Activated gamma-delta T cell (primary cell): ENCODE results near the gene ROR1.

Experiments used
- DNase-seq: peaks from one replicate; lab custom pipeline; 2025; lab: John Stamatoyannopoulos, UW
- total RNA-seq, 2 donors: gene quantifications; one replicate each; lab custom pipeline; 2026; lab: John Stamatoyannopoulos, UW

Gene ROR1
- total RNA-seq, result 0 to 0.10 reads per million in 2 donors

DNA sequence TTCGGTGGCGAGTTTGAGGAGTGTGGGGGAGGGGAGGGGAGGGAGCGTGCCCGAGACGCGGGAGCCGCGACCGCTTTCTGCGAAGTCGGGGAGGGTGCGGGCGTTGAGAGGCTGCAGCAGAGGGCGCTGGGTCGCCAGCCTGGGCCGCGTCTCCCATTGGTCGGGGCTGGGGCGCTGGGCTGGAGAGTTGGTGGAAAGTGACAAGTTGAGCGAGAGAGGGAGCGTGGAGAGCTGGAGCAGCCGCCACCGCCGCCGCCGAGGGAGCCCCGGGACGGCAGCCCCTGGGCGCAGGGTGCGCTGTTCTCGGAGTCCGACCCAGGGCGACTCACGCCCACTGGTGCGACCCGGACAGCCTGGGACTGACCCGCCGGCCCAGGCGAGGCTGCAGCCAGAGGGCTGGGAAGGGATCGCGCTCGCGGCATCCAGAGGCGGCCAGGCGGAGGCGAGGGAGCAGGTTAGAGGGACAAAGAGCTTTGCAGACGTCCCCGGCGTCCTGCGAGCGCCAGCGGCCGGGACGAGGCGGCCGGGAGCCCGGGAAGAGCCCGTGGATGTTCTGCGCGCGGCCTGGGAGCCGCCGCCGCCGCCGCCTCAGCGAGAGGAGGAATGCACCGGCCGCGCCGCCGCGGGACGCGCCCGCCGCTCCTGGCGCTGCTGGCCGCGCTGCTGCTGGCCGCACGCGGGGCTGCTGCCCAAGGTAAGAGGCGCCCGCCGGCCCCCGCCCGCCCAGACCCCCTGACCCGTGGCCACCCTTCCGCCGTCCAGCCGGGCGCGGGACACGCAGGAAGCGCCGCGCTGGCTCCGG, at the start of gene ROR1:
TSS of gene ROR1 (plus strand) at position 203 of the 802 bp plus-strand sequence.
- no peak for DNase-seq

DNA sequence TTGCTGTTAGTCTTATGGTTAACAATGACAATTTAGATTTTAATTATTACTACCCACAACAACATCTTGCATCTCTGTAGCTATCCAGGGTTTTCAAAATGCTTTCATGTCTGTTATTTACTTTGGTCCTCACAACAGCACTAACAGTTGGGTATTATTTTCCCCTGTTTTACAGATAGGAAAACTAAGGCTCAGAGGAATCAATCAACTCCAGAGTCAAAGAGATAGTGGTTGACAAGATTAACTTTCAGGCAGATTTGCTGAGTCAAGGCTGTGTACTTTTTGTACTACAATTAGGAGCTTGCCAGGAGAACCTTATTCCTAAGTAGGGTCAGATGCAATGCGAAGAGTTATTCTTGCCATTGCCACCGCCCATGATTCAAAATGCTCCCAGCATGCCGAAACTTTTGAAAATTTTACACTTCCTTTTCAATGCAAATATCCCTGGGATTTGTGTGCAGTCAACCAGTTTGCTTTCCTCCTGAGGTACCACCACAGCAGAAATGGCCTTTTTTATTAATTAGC, 49.4 kb upstream of the ROR1 start:
- no peak for DNase-seq

DNA sequence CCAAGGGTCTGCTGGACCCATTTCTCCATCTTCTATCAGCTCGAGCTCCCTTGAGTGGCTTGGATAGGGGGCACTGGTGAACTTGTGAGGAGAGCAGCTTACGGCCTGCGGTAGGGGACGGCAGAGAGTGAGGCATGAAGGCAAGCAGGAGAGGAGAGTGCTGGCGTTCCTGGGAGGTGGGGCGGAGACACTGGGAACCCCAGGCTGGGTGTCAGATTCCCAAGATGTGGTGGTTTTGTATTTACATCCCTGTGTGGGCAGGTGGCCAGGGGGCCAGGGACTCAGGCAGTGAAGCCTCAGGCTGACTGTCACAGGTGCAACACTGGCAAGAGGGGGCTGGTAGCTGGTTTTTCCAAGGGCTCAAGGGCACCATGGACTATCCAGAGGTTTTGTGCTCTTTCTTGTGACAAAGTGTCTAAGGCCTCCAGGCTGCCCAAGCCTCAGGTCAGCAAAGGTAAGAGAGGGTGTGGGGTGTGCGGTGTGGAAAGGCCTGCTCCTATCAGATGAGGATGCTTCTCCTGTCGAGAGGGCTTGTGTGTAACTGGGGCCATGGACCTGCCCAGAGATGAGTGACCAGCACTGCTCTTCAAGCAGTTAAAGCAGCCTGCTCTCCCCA, 45.1 kb upstream of the ROR1 start:
- DNase-seq, result no peak

DNA sequence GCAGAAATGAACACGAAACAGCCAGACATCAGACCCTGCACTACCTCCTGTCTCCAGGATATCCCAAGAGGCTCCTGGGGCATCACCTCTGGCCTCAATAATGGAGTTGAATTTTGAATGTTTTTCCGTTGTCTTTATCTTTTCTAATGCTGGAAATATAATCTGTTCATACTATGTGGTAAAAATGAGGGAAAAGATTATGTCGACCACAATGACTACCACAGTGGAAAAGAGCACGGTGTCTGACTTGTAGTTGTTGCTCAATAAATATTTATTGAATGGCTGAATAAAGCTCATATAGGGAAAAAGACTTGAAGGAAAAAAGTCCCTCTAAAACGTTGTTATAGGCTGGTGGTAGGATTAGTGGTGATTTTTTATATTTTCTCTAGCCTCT, 44.6 kb upstream of the ROR1 start:
- no peak for DNase-seq

DNA sequence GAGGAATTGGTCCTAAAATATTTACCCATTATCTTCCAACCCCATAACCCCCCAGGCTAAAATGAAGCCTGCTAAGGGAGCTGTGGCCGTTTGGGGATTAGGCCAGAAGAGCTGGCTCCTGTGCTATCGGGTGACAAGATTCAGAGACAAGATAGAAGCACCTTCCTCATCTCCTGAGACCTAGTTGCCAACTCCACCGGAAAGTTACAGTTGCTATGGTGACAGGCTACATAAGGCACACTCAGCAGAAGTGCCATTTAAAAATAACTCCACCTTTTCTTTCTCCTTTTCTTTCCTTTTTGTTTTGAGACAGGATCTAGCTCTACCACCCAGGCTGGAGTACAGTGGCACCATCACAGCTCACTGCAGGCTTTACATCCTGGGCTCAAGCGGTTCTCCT, 43.6 kb upstream of the ROR1 start:
- DNase-seq, result no peak

DNA sequence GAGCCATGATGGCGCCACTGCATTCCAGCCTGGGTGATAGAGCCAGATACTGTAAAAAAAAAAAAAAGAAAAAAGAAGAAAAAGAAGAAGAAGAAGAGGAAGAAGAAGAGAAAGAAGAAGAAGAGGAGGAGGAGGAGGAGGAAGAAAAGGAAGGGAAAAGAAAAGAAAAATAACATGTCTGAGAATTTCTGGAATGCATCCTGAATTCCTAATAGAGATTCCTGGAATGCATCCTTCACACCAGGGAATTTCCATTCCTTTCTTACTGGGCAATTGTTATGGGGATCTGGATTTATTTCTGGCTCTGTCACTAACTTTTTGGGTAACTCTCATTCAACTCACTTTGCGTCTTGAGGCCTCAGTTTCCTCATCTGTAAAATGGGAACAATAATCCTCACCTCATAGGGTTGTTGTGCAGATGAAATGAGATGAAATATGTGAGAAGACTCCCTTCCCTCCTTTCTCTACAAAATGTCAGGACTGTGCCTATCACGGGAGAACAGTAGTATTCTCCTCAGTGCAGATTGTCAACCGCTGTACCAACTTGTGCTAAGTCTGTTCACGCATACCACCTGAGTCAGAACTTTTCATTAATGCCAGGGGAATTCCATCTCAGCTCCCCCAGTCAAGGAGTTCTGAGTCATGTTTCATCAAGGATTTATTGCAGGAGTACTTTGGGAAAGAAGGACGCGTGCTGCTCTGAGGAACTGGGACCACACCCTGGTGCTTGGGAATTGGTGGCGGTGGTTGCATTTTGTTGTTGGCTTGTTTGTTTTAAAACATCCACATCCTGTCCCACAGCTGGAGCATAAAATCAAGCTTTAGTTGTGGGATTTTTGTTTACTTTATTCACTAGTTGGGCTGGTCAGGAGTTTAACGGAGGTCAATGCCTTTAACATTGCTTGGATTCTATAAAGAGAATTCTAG, 42.4 kb upstream of the ROR1 start:
- DNase-seq, result no peak

DNA sequence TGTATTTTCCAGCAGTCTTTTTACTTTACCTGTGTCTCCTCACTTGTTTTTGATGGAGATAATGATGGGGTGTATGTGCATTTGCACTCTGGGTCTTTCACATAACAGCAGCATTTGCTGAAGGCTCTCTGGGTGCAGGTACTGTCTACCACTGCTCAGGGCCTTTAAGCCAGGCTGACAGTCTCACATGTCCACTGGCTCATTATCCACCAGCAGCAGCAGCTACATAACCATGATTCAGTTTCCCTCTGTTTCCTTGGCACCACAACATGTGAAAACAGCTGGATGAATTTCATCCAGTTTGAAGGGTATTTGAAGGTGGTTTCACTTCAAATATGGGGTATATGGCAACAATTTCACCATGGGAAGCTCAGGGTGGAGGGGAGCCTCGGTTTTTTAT, 41.2 kb upstream of the ROR1 start:
- DNase-seq, result no peak

DNA sequence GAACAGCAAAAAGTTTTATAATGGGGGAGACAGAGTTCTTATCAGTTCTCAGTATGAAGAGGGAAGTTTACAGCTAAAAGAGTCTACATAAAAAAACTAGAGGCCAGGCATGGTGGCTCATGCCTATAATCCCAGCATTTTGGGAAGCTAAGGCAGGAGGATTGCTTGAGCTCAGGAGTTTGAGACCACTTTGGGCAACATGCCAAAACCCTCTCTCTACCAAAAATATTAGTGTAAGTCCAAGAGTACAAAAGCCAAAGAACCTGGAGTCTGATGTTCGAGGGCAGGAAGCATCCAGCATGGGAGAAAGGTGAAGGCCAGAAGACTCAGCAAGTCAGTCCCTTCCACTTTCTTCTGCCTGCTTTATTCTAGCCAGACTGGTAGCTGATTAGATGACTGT, 35.0 kb upstream of the ROR1 start:
- no peak for DNase-seq

DNA sequence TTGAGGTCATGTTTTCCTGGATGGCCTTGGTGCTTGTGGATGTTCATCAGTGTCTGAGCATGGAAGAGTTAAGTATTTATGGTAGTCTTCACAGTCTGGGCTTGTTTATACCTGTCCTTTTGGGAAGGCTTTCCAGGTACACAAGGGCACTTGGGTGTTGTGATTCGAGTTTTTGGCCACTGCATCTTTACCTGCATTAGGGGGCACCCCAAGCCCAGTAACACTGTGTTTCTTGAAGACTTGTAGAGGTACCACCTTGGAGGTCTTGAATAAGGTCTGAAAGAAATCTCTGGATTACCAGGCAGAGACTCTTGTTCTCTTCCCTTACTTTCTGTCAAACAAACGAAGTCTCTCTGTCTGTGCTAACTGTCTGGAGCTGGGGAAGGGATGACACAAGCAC, 34.4 kb upstream of the ROR1 start:
- no peak for DNase-seq

DNA sequence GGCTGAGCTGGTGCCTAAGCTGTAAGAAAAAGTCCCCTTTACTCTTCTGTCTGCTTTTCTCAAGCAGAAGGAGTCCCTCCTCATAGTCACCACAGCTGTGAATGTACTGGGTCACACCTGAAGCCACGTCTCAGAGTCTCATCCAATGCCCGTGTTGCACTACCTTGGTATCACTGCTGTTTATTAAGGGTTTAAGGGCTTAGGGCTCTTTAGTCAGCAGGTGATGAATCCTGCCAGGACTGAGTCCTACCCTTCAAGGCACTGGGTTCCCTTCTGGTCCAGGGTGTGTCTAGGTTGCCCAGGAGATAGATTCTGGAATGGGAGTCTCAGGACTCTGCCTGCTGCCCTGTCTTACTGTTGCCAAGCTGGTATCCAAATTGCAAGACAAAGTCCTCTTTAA, 33.4 kb upstream of the ROR1 start:
- DNase-seq, result no peak

DNA sequence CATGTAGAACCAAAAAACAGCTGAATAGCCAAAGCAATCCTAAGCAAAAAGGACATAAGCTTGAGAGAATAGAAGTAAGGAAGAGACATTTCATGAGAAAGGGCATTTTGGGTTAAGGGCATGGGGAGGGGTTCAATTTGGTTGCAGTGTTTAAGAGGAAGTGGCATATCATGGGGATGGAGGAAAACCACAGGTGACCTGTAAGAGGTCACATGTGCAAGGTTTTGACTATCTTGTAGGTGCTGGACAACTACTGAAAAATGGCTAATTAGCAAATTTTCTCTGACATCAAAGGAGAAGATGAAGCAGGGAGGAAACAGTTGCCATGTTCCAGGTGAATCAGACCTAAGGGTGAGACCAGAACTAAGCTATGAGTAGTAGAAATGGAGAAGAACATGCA, 31.3 kb upstream of the ROR1 start:
- DNase-seq, result no peak

DNA sequence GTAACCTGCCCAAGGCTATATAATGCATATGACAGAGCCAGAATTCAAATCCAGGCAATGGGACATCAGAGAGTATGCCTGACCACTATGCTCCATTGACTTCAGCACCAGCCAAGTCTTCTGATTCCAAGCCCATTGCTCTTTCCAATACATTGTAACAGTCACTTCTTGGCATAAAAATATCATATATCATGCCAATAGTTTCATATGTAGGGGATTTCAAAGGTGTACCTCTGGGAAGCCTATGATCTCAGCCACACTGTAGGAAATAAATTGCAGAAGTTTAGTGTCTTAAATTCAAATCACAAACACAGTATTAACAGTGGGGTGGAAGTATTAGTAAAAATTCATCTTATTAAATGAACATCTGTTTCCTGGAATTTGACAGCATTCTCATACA, 30.0 kb upstream of the ROR1 start:
- DNase-seq, result no peak

DNA sequence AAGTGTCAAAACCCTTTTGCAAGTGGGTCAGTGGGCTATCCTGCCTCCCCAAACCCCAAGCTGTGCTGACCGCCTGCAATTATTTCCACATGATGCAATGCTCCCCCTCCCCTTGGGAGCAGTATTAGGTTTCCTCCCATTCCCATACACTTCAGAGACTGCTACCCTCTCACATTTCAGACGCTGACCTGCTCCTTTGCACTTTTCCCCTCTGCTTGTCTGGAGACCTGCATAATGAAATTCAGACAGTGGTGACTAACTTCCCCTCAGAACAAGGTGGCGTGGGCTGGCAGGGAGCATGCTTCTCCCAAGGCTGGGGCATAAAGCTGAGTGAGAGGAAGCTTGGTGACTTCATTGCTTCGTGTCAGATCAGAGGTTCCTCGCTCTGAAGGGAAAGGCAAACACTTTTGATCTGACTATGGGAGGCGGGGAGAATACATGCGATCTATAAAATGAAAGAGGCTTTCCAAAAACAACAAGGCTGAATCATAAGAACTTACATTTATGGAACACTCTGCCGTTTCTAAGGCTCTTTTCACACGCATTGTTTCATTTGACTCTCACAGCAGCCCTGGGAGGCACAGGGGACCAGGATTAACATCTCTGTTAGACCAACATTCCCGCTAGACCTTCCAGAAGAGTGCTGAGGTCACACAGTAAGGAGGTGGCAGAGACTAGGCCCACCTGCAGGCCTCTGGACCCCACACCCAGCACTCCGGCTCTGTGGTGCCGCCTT, 27.5 kb upstream of the ROR1 start:
- DNase-seq, result no peak

DNA sequence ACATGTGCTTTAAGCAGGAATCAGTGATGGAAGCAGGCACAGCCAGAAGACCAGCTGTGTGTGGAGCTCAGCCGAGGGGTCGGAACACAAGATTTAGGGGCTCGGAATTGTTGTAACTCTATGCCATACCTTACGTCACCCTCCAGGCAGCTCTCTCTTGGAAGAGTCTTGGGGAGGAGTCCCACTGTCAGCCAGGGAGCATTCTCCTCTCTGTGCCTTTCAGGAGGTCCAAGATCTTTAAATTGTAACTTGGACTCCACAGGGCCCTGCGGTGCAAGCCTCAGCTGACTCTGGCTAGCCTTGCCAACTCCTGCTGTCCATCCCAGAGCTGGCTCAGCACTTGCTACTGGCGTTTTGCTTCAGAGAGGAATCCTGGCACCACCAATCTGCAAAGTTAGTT, 26.4 kb upstream of the ROR1 start:
- no peak for DNase-seq

DNA sequence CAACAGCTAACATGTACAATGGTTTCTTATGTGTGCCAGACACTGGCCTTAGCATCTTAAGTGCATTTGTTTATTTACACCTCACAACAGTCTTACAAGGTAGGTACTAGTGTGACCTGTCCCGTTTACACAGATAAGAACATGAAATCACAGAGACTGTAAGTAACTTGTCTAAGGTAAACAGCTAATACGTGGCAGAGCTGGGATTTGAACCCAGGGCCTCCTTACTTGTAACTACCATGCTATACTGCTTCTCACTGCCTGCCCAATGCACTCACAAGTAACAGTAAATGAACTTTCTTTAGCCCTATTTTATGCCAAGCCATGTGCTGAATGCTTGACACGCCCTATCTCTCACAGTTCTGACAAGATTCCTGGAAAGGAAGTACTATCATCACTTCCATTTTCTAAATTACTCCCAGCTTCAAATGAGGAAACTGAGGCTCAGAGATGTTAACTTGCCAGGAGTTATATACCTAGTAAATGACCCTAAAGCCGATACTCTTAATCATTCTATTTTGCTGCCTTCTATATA, 25.7 kb upstream of the ROR1 start:
- DNase-seq, result no peak

DNA sequence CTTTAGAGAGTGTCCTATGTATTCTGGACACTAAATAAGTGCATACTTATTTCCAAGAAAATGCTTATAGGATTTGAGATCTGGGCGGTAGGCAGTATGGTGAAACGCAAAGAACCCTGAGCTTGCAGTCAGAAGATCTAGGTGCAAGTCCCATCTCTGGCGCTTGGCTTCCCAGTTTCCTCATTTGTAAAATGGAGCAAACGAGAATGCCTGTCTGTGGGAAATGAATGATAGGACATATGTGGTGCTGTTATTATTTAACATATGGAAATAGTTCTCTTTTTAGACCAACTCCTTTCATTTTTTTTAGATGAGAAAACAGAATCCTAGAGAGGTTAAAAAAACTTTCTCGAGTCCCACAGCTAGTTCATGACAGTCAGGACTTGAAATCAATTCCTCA, 25.2 kb upstream of the ROR1 start:
- DNase-seq, result no peak

DNA sequence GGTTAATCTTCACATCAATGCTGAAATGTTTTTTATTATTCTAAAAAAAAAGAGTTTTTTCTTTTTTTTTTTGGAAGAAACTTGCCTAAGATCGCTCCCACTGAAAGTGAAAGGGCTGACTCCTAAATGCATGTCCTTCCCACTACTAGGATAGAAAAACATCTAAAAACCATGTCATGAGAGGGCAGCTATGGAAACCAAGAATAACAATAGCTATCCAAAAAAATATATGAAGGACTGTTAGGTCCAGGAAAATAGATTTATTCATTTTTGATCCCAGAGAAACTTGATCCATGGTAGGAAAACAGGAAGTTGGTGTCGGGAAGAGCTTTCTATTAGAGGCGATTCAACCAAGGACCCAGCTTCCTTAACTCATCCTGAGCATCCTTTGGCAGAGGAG, 23.1 kb upstream of the ROR1 start:
- no peak for DNase-seq

DNA sequence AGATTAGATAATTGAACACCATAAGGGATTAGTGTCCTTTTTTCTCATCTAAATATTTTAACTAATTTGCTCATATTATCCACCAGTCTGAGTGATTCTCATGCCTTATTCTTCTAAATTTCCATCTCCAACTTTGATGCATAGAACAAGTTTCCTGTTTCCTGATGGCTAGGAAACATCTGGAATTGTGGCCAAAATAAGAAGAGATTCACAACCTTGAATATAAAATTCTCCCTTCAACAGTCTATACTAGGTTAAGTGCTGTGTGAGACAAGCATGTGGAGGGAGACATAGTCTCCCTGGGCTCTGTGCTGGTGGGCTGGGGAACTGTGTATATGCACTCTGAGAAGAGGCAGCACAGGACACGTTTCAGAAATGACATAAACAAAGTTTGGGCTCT, 21.6 kb upstream of the ROR1 start:
- no peak for DNase-seq

DNA sequence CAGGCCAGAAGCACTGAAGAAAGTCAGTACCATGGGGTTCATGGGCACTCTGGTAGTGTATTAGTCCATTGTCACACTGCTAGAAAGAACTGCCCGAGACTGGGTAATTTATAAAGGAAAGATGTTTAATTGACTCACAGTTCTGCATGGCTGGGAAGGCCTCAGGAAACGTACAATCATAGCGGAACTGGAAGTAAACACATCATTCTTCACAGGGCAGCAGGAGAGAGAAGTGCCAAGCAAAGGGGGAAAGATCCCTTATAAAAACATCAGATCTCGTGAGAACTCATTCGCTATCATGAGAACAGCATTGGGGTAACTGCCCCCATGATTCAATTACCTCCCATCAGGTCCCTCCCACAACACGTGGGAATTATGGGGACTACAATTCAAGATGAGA, 20.2 kb upstream of the ROR1 start:
- no peak for DNase-seq

DNA sequence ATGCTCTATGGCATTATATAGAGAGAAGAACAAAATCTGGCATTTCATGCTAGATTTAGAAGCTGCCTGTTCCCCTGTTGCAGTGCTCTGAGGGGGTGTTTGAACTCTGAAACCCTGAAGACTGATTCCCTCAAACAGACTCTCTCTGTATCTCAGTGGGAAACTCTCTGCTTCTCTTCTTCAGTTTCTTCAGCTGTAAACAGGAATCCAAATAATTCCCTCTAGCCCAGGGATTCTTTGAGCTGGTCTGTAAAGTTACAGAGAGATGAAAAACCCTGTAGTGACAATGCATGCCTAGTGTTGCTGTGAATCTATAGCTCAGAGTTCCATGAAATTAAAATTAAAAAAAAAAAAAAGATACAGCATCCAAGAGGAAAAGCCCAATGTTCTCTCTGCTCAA, 17.0 kb upstream of the ROR1 start:
- DNase-seq, result no peak

DNA sequence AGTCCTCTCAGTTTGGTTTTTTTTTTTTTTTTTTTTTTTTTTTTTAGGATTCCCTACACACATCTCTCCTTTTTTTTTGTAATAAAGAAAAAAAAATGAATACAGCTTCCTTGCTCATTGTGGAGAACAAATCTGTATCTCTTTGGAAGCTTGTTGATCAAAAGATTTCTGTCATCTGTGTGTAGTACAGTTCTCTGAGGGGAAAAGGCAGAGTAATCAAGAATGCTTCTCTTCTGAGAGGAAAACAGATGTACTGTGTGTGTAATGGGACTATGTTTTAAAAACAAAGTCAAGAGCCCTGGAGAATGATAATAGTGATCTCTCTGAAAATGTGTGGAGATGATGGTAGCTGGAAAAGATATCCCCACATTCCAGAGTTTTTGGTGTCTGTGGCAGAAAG, 16.5 kb upstream of the ROR1 start:
- no peak for DNase-seq

DNA sequence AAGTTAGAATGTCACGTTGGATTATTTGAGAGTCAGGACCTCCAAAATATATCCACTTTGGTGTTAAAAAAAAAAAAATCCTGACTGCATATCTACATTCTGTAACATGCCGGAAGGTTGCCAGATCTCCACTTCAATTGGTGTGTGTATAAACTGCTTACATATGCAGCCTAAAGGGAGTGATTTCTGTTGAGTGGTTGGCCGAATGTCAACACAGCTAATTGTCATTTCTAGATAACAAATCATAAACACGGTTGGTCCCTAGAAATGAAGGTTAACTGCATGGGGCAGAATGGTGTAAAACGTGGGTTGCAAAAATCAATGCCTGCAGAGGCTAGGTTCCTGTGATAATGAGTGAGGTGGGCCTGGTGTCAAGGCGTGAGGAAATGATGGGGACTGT, 15.0 kb upstream of the ROR1 start:
- DNase-seq, result no peak
